Stimulated activated CD8-positive, alpha-beta memory T cell treated with anti-CD3 and anti-CD28 coated beads, Interleukin-7, amount 100 ng/mL, for 4 hours (primary cell): ENCODE results near the gene WASHC1.
A peak's percentile ranks its signal among the peaks of the same experiment; 100 is the strongest.
"Not testable (repeated sequence)": the region's sequence is repeated elsewhere in the genome, so short reads cannot be mapped to it uniquely, and the experiment has no call there.

ENCODE experiments used
- DNase-seq, 2 donors: peaks; one replicate each; pipeline ENCODE4 v3.0.0-alpha.2; 2020; ENCODE audit warnings: low read depth in 2 of 2

The WASHC1 gene

GRCh38 chr9:14129-14809 is 15.0 kb downstream of the WASHC1 start:
- not testable (repeated sequence) for DNase-seq

- DNase-seq: peak; percentile 21 to 49
These were observed 18.1 kb downstream of the WASHC1 start for GRCh38 chr9:11206-11605.

DNA sequence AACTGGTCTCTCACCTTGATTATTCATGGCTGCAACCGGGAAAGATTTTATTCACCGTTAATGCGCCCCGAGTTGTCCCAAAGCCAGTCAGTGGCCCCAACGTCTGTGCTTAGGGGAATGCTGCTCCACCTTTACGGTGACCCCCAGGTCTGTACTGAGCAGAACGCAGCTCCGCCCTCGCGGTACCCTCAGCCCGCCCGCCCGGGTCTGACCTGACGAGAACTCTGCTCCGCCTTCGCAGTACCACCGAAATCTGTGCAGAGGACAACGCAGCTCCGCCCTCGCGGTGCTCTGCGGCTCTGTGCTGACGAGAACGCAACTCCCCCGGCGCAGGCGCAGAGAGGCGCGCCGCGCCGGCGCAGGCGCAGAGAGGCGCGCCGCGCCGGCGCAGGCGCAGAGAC is 18.6 kb downstream of the WASHC1 start:
- DNase-seq: not testable (repeated sequence)

DNA sequence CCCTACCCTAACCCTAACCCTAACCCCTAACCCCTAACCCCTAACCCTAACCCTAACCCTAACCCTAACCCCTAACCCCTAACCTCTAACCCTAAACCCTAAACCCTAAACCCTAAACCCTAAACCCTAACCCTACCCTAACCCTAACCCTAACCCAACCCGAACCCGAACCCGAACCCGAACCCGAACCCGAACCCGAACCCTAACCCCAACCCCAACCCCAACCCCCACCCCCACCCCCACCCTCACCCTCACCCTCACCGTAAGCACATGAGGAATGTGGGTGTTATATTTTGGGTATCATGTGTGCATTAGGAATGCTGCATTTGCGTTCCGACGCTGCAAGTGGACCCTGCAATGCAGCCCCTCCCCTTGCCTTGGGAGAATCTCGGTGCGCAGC is 19.0 kb downstream of the WASHC1 start:
- not testable (repeated sequence) for DNase-seq
